ENCODE data around the gene BTN3A1.

DNA sequence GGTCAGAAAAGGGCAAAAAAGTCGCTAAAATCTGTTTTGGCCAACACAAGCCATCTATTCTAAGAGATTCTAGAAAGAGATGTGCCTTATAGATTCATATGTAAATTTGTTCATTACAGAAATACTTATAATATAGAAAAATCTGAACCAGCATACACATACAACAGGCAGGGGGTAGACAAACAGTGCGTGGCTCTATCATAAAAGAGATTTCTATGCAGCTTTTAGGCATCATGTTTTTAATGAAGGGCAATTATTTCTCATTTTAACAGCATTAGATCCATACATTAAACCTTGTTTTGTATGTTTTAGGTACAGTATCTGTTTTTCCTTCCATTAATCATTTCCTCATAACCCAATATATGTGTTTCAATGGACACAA is 38.9 kb downstream of the BTN3A1 start:
- TF ChIP-seq POLR2AphosphoS5 (IDR thresholded peaks at IDR 0.05; ENCODE audit: low read depth, low read length) (no peak), REST (IDR thresholded peaks at IDR 0.05; ENCODE audit: insufficient read depth in 1 of 2, low read depth in 2 of 2, low read length in 2 of 2) (no peak), FOXP2 (optimal IDR thresholded peaks at IDR 0.05; ENCODE audit: borderline replicate concordance, extremely low read depth, extremely low read length, insufficient read depth) (no peak), TAF1 (IDR thresholded peaks at IDR 0.05; ENCODE audit: borderline replicate concordance, insufficient read depth, low read length) (no peak), SIN3A (IDR thresholded peaks at IDR 0.05; ENCODE audit: borderline replicate concordance, insufficient read depth, low read length) (no peak)

Data from PFSK-1 (cell line).